Vagina (tissue), 2 donors: ENCODE measurements around the gene SLC12A8. TPM values are rescaled to one million over a fixed set of nuclear protein-coding genes. Genes with fewer than 3 reads are reported as not detected.

Source experiments
- DNase-seq, 2 donors: peaks; one replicate each; pipeline ENCODE4 v3.0.0-alpha.2; 2017; ENCODE audit errors: extremely low spot score in 2 of 2
- H3K27ac ChIP-seq: fragments of 200-600 bp; sonication (generic); one replicate; pipeline ENCODE4 v1.5.1; 2019
- H3K27me3 ChIP-seq: fragments of 200-600 bp; sonication (generic); one replicate; pipeline ENCODE4 v1.5.1; 2019
- H3K36me3 ChIP-seq, 2 donors: fragments of 200-600 bp; sonication (generic); one replicate each; pipeline ENCODE4 v1.5.1; 2017 to 2019
- H3K4me1 ChIP-seq: fragments of 200-600 bp; sonication (generic); one replicate; pipeline ENCODE4 v1.5.1; 2019
- H3K4me3 ChIP-seq, 2 donors: fragments of 200-600 bp; sonication (generic); 1 replicate in 1 of 2; 2 replicates in 1 of 2; pipeline ENCODE4 v1.5.1; 2016 to 2019
- H3K9me3 ChIP-seq: fragments of 200-600 bp; sonication (generic); one replicate; pipeline ENCODE4 v1.5.1; 2019
- POLR2A ChIP-seq, 2 donors: fragments of 450-650 bp; IDR thresholded peaks; one replicate each; pipeline ENCODE4 v1.6.1; 2017; ENCODE audit warnings: antibody characterized with exemption in 2 of 2, mild to moderate bottlenecking in 2 of 2, moderate library complexity in 2 of 2
- POLR2AphosphoS5 ChIP-seq, 2 donors: sonication (generic); formaldehyde crosslinking; IDR thresholded peaks; one replicate each; pipeline ENCODE4 v1.9.0; 2017; ENCODE audit warnings: antibody characterized with exemption in 2 of 2, mild to moderate bottlenecking in 2 of 2, low read depth in 1 of 2; ENCODE audit not compliant: insufficient read depth in 1 of 2
- intact Hi-C: fragments of 100-400 bp; cut with DNase I; formaldehyde crosslinking; loops from one replicate; pipeline ENCODE4 v1.15.1; 2023
- microRNA-seq: library from miRNA; unstranded; fragments of <30 nt; microRNA quantifications from one replicate; pipeline ENCODE4, GENCODE V29; 2017; ENCODE audit warnings: borderline number of aligned reads, borderline replicate concordance
- small RNA-seq: library from RNA; depleted of rRNA; stranded (forward); fragments of <200 nt; gene quantifications from one replicate; pipeline ENCODE3, GENCODE V24; 2016
- total RNA-seq: library from RNA; depleted of rRNA; stranded (reverse); fragments of >200 nt; gene quantifications from one replicate; pipeline ENCODE4 v1.2.3, GENCODE V29; 2016
- TF ChIP-seq, protein P1 (sequence below), 3 experiments: fragments of 450-650 bp in 2 of 3; fragments of 200-600 bp in 1 of 3; sonication (generic) in 1 of 3; IDR thresholded peaks; one replicate each; pipeline ENCODE4 v1.5.1; 2017 to 2019; ENCODE audit warnings: antibody characterized with exemption in 3 of 3, mild to moderate bottlenecking in 2 of 3, moderate library complexity in 2 of 3

Gene SLC12A8
- total RNA-seq, 1 donor from 2014 or later = 6.1 TPM

GRCh38 chr3:125033616-125034015, 178.9 kb downstream of the SLC12A8 start:
- Histone ChIP-seq H3K9me3 (no peaks in the 10 kb centered on the region), H3K36me3 (peaks cover 0 to 6% of the 10 kb centered on the region in 2 donors), H3K27ac (no peak overlapping the region), H3K4me1 (peaks cover 32% of the 10 kb centered on the region), H3K4me3 (no peak overlapping the region), H3K27me3 (no peaks in the 10 kb centered on the region)
- intact Hi-C loops = no loop called here
- no peak for DNase-seq
- no peak for TF ChIP-seq POLR2A (IDR thresholded peaks at IDR 0.05)
- no peak for TF ChIP-seq POLR2AphosphoS5 (IDR thresholded peaks at IDR 0.05; ENCODE audit: insufficient read depth in 1 of 2, low read depth in 1 of 2)
- TF ChIP-seq, protein P1, sequence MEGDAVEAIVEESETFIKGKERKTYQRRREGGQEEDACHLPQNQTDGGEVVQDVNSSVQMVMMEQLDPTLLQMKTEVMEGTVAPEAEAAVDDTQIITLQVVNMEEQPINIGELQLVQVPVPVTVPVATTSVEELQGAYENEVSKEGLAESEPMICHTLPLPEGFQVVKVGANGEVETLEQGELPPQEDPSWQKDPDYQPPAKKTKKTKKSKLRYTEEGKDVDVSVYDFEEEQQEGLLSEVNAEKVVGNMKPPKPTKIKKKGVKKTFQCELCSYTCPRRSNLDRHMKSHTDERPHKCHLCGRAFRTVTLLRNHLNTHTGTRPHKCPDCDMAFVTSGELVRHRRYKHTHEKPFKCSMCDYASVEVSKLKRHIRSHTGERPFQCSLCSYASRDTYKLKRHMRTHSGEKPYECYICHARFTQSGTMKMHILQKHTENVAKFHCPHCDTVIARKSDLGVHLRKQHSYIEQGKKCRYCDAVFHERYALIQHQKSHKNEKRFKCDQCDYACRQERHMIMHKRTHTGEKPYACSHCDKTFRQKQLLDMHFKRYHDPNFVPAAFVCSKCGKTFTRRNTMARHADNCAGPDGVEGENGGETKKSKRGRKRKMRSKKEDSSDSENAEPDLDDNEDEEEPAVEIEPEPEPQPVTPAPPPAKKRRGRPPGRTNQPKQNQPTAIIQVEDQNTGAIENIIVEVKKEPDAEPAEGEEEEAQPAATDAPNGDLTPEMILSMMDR (IDR thresholded peaks at IDR 0.05) = no peak

- Histone ChIP-seq H3K4me1 (peaks cover 27% of the 10 kb centered on the region), H3K4me3 (no peak overlapping the region), H3K27me3 (no peaks in the 10 kb centered on the region), H3K27ac (no peak overlapping the region), H3K9me3 (no peaks in the 10 kb centered on the region), H3K36me3 (peaks cover 0 to 11% of the 10 kb centered on the region in 2 donors)
- DNase-seq = no peak
- TF ChIP-seq, protein P1 (IDR thresholded peaks at IDR 0.05) = no peak
- TF ChIP-seq POLR2A (IDR thresholded peaks at IDR 0.05) (no peak), POLR2AphosphoS5 (IDR thresholded peaks at IDR 0.05; ENCODE audit: insufficient read depth in 1 of 2, low read depth in 1 of 2) (no peak)
- intact Hi-C loops = no loop called here
Measured at GRCh38 chr3:125033135-125033534, 179.4 kb downstream of the SLC12A8 start.

- H3K4me3 ChIP-seq = no peak overlapping the region
- no peaks in the 10 kb centered on the region for H3K9me3 ChIP-seq
- H3K36me3 ChIP-seq = peaks cover 0 to 16% of the 10 kb centered on the region in 2 donors
- no peak overlapping the region for H3K27ac ChIP-seq
- intact Hi-C loops = no loop called here
- peaks cover 23% of the 10 kb centered on the region for H3K4me1 ChIP-seq
- no peak for DNase-seq
- TF ChIP-seq, protein P1 (IDR thresholded peaks at IDR 0.05) = no peak
- TF ChIP-seq POLR2A (IDR thresholded peaks at IDR 0.05) (no peak), POLR2AphosphoS5 (IDR thresholded peaks at IDR 0.05; ENCODE audit: insufficient read depth in 1 of 2, low read depth in 1 of 2) (no peak)
- no peaks in the 10 kb centered on the region for H3K27me3 ChIP-seq
Measured at GRCh38 chr3:125032683-125033082, 179.9 kb downstream of the SLC12A8 start.

Small RNAs within 50 kb of the gene (microRNA-seq; reads per million reads assigned to microRNA genes)
- gene MIR5092 = not detected

Small RNAs within 50 kb of the gene (small RNA-seq; reads per million reads assigned to genes)
- not detected for gene MIR5092
- not detected for gene RNA5SP137
- gene RNU6-230P = not detected

Other genes with a start within 250 kb of the SLC12A8 start
- 47.1 TPM for gene HEG1, start 156.8 kb downstream of the SLC12A8 start, total RNA-seq
- 16.5 TPM for gene ZNF148, start 162.6 kb upstream of the SLC12A8 start, total RNA-seq